HG02885 (cell line): Measurements from ENCODE around the gene KCTD21.
A peak's percentile ranks its signal among the peaks of the same experiment; 100 is the strongest.
"Not testable (repeated sequence)": the region's sequence is repeated elsewhere in the genome, so short reads cannot be mapped to it uniquely, and the experiment has no call there.

Experiments used
- ATAC-seq: cut with Tn5 transposase; IDR thresholded peaks from one replicate; pipeline ENCODE4 v1.9.1; 2021; ENCODE audit warnings: mild to moderate bottlenecking; ENCODE audit not compliant: unreplicated experiment, poor library complexity

The KCTD21 gene

GRCh38 chr11:78188286-78189173 is at the start of gene KCTD21, which contains the start of gene USP35:
Gene KCTD21 (minus strand): TSS chr11:78188626. CDS start chr11:78174554, 14,072 bp downstream.
Gene USP35 (plus strand): TSS chr11:78188919. CDS start chr11:78196246, 7,327 bp downstream.
- peak; percentile 96 for ATAC-seq

GRCh38 chr11:78237293-78238046 is 49.0 kb upstream of the KCTD21 start:
- ATAC-seq, result no peak

DNA sequence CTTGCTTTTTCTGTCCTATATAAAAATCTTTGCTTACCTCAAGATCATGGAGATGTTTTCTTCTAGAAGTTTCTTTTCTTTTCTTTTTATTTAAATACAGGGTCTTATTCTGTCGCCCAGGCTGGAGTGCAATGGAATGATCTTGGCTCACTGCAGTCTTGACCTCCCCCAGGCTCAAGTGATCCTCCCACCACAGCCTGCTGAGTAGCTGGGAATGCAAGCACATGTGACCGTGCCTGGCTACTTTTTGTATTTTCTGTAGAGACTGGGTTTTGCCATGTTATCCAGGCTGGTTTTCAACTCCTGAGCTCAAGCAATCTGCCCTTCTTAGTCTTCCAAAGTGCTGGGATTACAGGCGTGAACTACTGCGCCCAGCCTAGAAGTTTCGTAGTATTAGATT is 45.6 kb upstream of the KCTD21 start:
- ATAC-seq, result no peak

- ATAC-seq, result not testable (repeated sequence)
Measured at GRCh38 chr11:78233046-78233445, 44.6 kb upstream of the KCTD21 start.

DNA sequence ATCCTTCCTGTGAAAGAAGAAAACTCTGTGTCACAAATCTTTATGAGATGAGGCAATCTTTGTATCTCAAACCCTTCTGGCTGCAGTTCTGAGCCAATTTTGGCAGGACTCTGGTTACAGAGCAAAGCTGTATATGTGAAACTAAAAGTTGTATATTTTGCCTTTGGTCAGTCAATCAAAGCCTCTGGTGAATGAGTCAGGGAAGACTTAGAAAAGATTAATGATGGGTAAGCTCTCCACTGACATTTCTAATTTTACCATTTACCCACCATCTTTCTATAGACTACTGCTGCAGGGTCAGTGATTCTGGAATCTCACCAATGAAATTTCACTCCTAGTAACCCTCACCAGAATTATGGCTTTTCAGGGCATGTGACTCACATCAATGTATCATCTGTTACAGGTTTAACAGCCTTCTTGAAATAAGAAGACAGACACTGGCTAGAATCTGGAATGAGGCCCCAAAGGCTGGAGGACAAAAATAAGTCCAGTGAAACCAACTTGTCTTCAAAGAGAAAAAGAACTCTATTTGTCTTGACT is 43.6 kb upstream of the KCTD21 start:
- no peak for ATAC-seq

DNA sequence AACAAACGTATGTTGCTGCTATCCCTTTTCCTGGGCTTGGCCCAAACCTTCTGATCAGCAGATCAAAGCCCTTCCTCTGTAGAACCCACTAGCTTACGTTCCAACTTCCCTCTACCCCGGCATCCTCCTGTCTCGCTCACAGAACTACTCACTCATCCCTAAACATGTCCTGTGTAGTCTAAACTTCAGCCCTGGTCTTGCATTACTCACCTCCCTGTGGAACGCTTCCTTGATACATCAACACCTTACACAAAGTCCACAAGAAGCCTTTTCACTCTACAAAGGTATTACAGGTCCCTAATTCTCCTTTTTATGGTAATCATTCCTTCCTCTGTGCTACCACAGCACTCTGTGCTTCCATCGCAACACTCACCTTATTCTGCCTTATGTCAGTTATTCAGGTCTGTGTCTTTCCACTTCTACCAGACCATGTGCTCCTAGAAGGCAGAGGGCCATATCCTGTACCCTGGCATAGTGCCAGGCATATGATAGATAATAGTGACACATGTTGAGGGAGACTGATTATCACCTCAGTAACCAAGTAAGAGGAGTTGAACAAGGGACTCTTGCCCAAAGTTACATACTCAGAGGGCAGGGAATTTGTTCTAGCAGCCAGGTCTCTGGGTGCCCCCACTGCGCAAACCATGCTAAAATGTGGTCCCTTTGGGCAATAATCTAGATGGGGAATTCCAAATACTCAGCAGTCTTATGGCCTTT is 41.9 kb upstream of the KCTD21 start:
- ATAC-seq, result no peak

DNA sequence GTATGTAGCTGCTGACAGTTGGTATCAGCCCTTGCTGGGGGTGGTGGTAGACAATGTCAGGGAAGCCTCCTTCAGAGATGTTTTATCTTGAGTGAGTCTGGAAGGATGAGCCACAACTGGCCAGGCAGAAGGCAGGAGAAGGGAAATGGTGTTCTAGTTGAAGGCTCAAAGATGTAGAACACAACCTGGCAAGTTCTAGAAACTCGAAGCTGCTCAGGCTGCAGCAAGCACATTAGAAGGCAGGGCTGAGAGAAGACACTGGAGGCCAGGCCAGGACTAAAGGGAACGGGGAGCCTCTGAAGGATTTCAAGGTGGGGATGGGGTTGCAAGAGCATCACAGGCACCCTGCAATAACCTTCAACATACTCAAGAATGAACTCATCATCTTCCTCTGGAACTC is 40.7 kb upstream of the KCTD21 start:
- ATAC-seq, result no peak

- ATAC-seq, result peak; percentile 70
Measured at GRCh38 chr11:78228467-78228866, 40.0 kb upstream of the KCTD21 start.

- ATAC-seq, result peak; percentile 32
Measured at GRCh38 chr11:78227921-78228320, 39.5 kb upstream of the KCTD21 start.

DNA sequence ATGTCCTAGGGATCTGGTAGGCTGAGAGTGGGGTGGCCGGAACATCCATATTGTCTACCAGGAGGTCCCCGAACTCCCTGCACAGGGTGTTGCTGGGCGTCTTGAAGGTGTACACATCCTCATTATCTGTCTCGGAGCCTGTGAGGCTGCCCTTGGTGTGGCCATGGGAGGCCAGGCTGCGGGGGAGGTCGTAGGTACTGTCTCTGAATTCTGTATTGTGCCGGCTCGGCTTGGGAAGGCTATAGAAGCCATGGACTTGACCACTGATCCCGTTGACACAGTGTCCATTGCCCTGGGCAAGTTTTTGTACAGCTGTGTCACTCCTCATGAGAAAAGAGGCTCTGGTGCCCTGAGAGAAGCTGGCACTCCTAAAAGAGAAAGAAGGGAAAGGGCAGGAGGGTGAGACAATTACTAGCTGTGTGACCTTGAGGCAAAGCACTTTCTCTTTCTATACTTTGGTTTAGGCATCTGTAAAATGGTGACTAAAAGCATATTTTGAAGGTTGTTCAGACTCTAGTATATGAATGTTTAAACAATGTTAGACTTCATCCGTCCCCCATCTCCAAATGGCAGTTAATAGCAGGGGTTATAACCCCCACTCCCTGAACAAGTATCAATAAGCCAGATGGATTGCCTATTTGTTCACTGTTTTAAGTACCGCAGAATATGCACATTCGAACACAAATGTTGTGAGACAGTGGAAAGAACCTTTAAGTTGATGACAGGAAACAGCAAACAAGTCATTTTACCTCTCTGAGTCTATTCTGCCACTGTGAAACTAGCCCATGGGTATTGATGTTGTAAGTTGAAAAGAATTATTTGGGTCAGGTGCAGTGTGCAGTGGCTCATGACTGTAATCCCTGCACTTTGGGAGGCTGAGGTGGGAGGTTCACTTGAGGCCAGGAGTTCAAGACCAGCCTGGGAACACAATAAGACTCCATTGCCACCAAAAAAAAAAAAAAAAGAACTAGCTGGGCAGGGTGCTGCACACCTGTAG is 38.6 kb upstream of the KCTD21 start:
- ATAC-seq, result no peak

DNA sequence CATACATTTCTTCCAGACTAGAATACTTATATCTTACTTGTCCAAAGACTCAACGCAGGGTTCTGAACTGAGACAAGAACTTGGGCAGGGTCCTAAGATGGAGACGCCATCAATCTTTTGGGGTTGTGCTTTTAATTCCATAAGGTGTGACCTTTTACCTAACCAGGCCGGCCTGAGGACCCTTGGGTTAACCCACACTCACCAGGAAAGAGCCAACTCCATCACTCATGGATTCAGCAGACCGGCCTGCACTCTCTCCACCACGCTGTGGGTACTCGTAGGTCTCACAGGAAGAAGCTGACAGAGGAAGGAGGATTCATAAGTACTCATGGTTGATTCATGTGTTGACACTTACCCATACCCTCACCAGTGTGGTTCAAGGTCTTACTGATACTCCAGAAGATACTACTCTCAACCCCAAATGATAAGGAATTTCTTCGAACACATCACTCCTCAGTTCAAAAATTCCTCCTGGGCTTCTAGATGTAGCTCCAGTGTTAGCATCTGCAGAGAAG is 36.5 kb upstream of the KCTD21 start:
- ATAC-seq, result no peak

GRCh38 chr11:78224506-78224905 is 36.1 kb upstream of the KCTD21 start:
- no peak for ATAC-seq

DNA sequence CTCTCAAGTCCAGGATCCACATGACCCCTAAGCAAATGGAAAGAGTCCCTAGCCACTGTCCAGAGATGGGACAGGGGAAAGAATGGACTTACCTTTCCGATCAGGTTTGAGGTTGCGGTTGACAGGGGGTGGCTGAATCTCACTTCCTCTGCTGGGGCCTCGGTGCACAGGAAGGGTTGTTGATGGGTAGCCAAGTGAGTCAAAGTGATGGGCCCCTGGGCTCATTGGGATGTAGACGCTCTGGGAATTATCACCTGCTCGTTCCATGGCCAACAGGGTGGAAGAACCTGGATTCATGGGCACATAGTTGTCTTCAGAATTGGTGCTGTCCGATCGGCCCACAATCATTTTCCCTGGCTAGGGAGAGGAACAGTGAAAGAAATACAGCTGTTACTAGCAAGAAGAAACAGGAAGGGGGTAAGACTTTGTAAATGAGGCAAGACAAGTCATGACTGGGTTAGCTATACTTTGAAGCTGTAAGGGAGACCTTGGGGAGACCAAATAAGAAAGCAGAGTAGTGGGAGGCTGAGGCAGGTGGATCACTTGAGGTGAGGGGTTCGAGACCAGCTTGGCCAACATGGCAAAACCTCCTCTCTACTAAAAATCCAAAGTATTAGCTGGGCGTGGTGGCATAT is 35.0 kb upstream of the KCTD21 start:
- ATAC-seq, result peak; percentile 85

- not testable (repeated sequence) for ATAC-seq
Measured at GRCh38 chr11:78222726-78223125, 34.3 kb upstream of the KCTD21 start.

DNA sequence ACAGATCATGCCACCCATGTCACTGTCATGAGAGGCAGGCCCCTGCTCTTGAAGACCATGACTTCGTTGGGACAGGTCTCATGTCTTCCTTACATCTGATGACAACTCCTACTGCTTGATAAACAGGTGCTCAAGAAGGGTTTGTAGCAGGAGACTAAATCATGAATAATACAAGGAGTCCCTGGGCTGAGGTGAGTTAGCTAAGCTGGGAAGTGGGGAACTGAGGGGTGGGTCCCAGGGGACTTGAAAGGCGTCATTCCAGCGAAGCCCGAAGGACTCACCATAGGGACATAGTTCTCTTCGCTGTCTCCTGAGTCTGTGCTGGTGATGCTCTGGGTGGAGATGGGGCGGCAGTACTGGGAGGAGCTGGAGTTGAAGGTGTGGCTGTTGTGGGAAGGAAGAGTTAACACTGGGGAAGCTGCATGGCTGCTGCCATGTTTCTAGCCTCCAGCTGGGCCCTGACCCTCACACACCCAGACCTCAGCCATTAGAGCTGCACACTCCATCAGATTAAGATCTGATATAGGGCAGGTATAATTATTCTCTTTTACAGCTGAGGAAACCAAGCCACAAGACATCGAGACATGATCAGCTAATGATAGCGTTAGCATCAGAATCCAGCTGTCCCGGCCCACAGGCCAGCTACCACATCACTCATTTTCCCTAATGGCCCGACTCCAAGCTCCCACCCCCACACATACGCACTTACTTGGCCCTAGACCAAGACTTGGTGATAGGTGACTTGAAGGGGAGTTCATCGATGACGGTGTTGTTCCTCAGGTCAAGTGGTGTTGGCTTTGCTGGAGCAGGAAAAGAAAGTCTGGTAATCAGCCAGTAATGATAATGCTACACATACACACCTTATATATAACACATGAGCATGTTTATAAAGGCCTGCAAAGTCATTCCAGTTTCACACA is 33.2 kb upstream of the KCTD21 start:
- ATAC-seq, result no peak

- ATAC-seq, result no peak
Measured at GRCh38 chr11:78220218-78221157, 32.1 kb upstream of the KCTD21 start.
